Measurements from ENCODE around the gene ARMH3.

ARMH3 gene

GRCh38 chr10:101850749-101851148, 205.2 kb downstream of the ARMH3 start:
- no peak for DNase-seq

GRCh38 chr10:101848894-101849351, 207.1 kb downstream of the ARMH3 start:
- peak; percentile 47 for DNase-seq

- peak; percentile 57 for DNase-seq
These were observed 207.6 kb downstream of the ARMH3 start for GRCh38 chr10:101848408-101848807.

DNA sequence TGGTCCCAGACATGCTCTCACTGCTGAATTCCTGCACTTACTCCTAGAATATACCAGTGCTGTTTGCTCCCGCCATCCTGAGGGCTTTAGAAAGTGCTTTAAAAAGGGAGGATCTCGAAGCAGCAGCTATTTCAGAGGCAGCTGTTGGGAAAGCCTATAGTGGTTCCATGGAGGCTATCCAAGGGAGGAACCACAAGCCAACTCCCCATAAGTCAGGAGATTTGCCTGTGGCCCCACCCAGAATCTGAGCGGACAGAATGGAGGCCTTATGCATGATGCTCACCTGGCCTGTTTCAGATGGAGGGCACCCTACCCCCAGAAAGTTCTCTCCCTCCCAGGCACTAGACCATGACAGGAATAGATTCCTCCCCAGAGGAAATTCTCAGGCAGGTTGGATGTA, 210.1 kb downstream of the ARMH3 start:
- no peak for DNase-seq

GRCh38 chr10:101843032-101844021, 212.6 kb downstream of the ARMH3 start, which contains the start of gene KCNIP2:
TSS of gene KCNIP2 (minus strand) at chr10:101843800. CDS start at chr10:101843568, 232 bp downstream.
- peak; percentile 39 for DNase-seq

GRCh38 chr10:101841826-101842225, 214.1 kb downstream of the ARMH3 start:
- no peak for DNase-seq

GRCh38 chr10:101840741-101841453, 215.1 kb downstream of the ARMH3 start:
- peak; percentile 88 for DNase-seq

- no peak for DNase-seq
These were observed 215.8 kb downstream of the ARMH3 start for GRCh38 chr10:101840102-101840684.

DNA sequence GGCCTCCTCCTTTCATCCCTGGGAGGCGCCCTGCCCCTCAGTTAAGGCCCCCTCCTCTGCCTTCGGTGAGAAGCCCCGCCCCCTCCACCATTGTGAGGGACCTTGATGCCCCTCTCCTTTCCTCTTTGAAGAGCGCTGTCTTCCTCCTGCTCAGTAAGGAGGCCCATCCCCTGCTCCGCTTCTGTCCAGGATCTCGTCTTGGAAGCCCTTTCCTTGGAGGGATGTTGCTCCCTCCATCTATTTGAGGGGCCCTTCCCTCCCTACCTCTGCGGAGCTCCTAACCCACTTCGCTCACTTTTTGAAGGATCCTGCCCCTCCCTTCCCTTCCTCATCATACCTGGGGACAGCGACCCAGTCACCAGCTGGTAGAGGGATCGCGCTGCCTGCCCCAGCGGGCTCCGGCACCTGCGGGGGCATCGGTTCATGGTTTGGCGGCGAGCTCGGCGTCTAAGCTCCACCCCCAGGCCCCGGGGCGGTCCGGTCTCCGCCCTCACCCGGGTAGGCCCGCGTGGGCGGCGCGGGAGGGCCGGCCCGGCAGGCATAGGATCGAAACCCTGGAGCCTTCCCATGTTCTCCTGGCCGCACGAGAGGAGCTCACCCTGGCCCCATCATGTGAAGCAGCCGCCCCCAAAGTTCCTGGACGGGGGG, 216.4 kb downstream of the ARMH3 start:
- peak; percentile 64 for DNase-seq

DNA sequence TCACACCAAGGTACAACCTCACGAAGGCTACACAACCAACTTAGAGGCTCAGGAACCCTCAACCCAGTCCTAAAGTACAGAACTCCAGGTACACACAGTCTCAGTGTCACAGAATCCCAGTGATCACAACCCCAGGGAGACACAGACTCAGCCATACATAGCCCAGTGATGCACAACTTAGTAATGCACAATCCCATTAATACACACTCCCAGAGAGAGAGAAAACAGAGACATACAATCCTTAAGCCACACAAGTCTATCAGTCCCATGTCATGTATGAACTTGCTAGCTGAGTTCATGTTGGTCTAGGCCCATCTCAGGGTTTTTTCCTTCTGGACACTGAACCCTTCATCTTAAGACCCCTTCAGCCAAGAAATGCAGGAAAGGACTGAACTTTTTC, 217.0 kb downstream of the ARMH3 start:
- DNase-seq, result no peak

DNA sequence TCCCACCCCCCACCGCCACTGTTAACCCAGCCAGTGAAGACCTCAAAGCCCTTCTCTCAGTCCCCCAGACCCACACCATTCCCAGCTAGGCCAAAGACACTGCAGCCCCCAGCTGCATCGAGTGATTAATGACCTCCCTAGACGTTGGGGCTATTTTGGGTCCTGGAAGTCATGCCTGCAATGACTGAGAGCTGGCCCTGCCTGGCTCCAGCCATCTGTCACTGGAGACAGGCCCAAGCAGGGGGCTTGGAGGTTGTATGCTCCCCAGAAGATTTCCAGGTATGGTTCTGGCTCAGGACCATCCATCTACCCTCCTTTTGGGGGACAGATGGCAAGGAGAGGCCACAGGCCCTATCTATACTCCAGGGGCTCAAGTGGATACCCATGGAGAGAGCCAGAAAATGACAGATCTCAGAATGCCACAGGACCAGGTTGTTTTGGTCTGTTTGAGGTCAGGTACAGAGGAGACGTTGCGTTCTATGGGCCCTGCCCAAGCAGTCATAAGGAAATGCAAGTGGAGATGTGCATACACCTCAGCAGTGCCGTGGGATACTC, 217.5 kb downstream of the ARMH3 start:
- no peak for DNase-seq

- no peak for DNase-seq
These were observed 218.2 kb downstream of the ARMH3 start for GRCh38 chr10:101837748-101838147.

GRCh38 chr10:101835362-101835761, 220.6 kb downstream of the ARMH3 start:
- no peak for DNase-seq

GRCh38 chr10:101834341-101834740, 221.6 kb downstream of the ARMH3 start:
- peak; percentile 56 for DNase-seq

DNA sequence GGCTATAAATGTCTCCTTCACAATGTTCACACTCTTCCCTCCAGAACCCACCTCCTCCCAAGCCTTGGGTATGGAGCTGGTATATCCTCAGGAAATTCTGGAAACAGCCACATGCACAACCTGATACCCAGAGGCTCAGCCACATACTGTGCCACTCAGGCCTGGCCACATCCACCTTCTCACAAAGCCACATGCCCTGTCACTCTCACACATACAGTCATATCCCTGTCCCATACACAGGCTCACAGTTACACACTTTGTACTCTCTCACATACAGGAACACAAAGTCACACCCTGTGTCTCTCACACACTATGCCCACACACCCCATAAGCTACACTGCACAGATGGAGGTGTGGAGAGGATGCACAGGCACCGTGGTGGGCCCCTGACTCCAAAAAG, 222.5 kb downstream of the ARMH3 start:
- DNase-seq, result no peak

- no peak for DNase-seq
These were observed 223.6 kb downstream of the ARMH3 start for GRCh38 chr10:101832325-101832771.

DNA sequence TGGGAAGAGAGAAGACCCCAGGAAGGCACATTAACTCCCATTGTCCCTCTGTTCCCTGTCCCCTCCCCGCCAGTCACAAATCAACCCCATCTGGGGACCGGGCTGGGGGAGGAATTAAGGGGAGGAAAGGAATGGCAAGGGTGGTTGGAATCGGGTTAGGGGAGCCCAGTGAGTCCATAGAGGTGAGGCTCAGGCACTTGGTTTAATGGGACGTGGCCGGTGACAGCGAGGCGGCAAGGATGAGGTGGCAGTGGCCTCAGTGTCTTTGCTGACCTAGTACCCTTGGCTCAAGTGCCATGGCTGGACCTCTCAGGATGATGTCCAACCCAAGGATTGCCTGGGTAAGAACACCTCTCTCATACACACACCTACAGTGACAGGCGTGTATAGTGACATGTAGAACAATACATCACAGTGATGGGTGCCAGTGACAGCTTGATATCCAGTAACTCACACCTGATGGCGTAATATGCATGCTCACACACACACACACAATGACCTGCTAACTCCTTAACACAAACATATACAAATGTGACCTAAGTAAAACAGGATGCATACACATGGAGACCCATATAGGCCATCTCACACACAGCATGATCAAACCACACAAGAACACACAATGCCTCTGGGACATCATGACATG, 224.7 kb downstream of the ARMH3 start:
- no peak for DNase-seq

- DNase-seq, result peak; percentile 82
These were observed 225.4 kb downstream of the ARMH3 start for GRCh38 chr10:101830322-101831168.

GRCh38 chr10:101829561-101830315, 226.2 kb downstream of the ARMH3 start:
- DNase-seq, result no peak
